Lung (tissue), 16 donors: Measurements from ENCODE around the gene ZBTB9. TPM values are rescaled to one million over a fixed set of nuclear protein-coding genes. Genes with fewer than 3 reads are reported as not detected.

ENCODE experiments used
- ATAC-seq: fragments of 200-7000 bp; cut with Tn5 transposase; one replicate; pipeline ENCODE4 v1.9.1; 2020; ENCODE audit warnings: moderate number of reproducible peaks; ENCODE audit not compliant: insufficient read depth, low FRiP score
- DNase-seq, 3 donors: peaks; one replicate each; pipeline ENCODE4 v3.0.0-alpha.2; 2013 to 2017
- H3K27ac ChIP-seq, 2 donors: one replicate each; pipeline ENCODE4 v1.5.1; 2013; ENCODE audit warnings: mild to moderate bottlenecking in 2 of 2, moderate library complexity in 2 of 2, control low read depth in 1 of 2, inconsistent platforms in 1 of 2, low read depth in 1 of 2, low read length in 1 of 2
- H3K27me3 ChIP-seq, 3 donors: one replicate each; pipeline ENCODE4 v1.5.1; 2013; ENCODE audit warnings: low read length in 2 of 3; ENCODE audit not compliant: control insufficient read depth in 3 of 3, insufficient read depth in 3 of 3
- H3K36me3 ChIP-seq, 4 donors: one replicate each; pipeline ENCODE4 v1.5.1; 2013; ENCODE audit warnings: low read length in 4 of 4, mild to moderate bottlenecking in 1 of 4, moderate library complexity in 1 of 4; ENCODE audit not compliant: control insufficient read depth in 4 of 4, insufficient read depth in 4 of 4
- H3K4me1 ChIP-seq, 5 donors: one replicate each; pipeline ENCODE4 v1.5.1; 2013; ENCODE audit warnings: low read length in 5 of 5, mild to moderate bottlenecking in 2 of 5, moderate library complexity in 1 of 5; ENCODE audit not compliant: control insufficient read depth in 5 of 5, insufficient read depth in 5 of 5
- H3K4me3 ChIP-seq: one replicate; pipeline ENCODE4 v1.5.1; 2013; ENCODE audit warnings: mild to moderate bottlenecking, control low read depth, moderate library complexity
- H3K9ac ChIP-seq, 2 donors: one replicate each; pipeline ENCODE4 v1.5.1; 2013; ENCODE audit warnings: low read length in 2 of 2, control low read depth in 1 of 2; ENCODE audit not compliant: insufficient read depth in 1 of 2
- H3K9me3 ChIP-seq, 4 donors: one replicate each; pipeline ENCODE4 v1.5.1; 2013; ENCODE audit warnings: low read length in 3 of 4, mild to moderate bottlenecking in 1 of 4, moderate library complexity in 1 of 4; ENCODE audit not compliant: control insufficient read depth in 4 of 4, insufficient read depth in 3 of 4
- WGBS, 2 donors: extraction: QIAGEN DNeasy Blood & Tissue Kit; methylation state at CpG; one replicate each; pipeline ENCODE4 v1.1.7; 2013; 5-methylcytosine and 5-hydroxymethylcytosine counted together
- long read RNA-seq, 5 donors: transcript quantifications; one replicate each; lab custom pipeline, GENCODE V29; 2026
- polyA plus RNA-seq, 2 donors: library from polyadenylated mRNA; stranded (reverse); fragments of 200-250 nt; gene quantifications; one replicate each; pipeline ENCODE4 v1.2.1, GENCODE V29; 2013
- total RNA-seq, 2 donors: library from RNA; depleted of rRNA in 1 of 2; stranded (reverse); fragments of >200 nt in 1 of 2; gene quantifications; one replicate each; pipeline ENCODE4 v1.2.1, GENCODE V29; 2014 to 2021
- TF ChIP-seq, protein P1 (sequence below): IDR thresholded peaks from 2 replicates; pipeline ENCODE4 v1.5.1; 2012; ENCODE audit warnings: mild to moderate bottlenecking; ENCODE audit errors: control extremely low read depth, extremely low read depth
- donor health status: control.
- donor health status: control.
- donor health status: Bipolar disorder and iron deficiency.
- donor health status: healthy.
- donor health status: DM: yes; HTN: yes; CAD: no.

The ZBTB9 gene, protein sequence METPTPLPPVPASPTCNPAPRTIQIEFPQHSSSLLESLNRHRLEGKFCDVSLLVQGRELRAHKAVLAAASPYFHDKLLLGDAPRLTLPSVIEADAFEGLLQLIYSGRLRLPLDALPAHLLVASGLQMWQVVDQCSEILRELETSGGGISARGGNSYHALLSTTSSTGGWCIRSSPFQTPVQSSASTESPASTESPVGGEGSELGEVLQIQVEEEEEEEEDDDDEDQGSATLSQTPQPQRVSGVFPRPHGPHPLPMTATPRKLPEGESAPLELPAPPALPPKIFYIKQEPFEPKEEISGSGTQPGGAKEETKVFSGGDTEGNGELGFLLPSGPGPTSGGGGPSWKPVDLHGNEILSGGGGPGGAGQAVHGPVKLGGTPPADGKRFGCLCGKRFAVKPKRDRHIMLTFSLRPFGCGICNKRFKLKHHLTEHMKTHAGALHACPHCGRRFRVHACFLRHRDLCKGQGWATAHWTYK
- 1 to 10 TPM; 4.0 to 7.9 TPM for total RNA-seq
- polyA plus RNA-seq: 1 to 10 TPM; 4.1 to 4.8 TPM
- long read RNA-seq, donor 1, transcript ZBTB9-201 (2 exons, 2,716 nt): major isoform, 7 of 8 reads
- long read RNA-seq, donor 1, partial matches to known transcripts: 0 of 8 reads
- long read RNA-seq, donor 1, other reads (novel, unspliced or antisense): 0 of 8 reads
- long read RNA-seq, donor 2, partial matches to known transcripts: 0 of 1 reads
- long read RNA-seq, donor 2, other reads (novel, unspliced or antisense): 0 of 1 reads
- long read RNA-seq, donor 3, partial matches to known transcripts: 0 of 2 reads
- long read RNA-seq, donor 3, other reads (novel, unspliced or antisense): 0 of 2 reads
- long read RNA-seq, donor 4, partial matches to known transcripts: 0 of 1 reads
- long read RNA-seq, donor 4, other reads (novel, unspliced or antisense): 0 of 1 reads
- long read RNA-seq, donor 5, transcript ZBTB9-201 (2 exons, 2,716 nt): major isoform, 8 of 9 reads
- long read RNA-seq, donor 5, partial matches to known transcripts: 0 of 9 reads
- long read RNA-seq, donor 5, other reads (novel, unspliced or antisense): 0 of 9 reads

DNA sequence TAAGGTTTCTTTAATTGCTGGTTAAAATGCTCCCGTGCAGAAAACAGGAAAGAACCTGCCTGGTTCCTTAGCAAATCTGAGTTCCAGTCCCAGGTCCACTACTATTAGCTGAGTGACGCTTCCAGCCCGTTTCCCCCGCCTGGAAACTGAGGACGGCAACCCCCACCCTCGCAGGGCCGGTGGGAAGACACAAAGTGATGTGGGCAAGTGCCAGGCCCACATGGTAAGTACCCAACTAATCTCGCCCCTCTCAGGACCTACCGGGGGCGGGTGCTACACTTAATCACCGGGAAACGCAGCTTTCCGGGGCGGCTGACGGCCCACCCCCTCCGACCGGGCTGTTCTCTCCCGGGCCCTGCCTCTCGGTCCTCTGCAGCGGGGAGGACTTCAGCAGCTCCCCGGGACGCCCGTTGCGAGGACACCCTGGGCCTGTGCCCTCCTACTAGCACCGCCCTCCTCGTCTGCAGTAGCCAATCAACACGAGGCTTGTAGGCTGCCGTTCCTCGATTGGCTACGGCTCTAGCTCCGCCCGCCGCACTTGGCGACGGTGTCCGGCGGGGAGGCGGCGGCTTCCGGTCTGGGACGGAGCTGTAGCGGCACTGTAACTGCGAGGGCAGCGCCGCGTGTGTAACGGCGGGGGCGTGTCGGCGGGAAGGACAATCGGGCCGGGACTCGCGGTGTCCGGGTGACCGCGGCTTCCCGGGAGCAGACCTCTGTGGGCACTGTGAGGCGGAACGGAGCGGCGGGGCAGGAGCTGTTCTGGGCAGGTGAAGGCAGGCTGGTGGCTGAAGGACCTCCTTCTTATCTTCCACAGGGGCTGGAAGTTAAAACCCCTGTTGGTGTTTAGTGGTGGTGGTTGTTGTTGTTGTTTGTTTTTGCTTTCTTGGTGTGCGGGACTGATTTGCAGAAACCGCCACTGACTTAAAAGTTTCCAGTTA lies at the start of gene ZBTB9:
TSS of gene ZBTB9 (plus strand) at position 568 of the 938 bp plus-strand sequence. CDS start 525 bp downstream, outside the sequence.
- H3K27ac ChIP-seq: peak within 1 kb of the TSS; percentile 71 to 90
- peaks cover 0 to 2% (median under 1%) of the 10 kb centered on the region in 4 donors for H3K9me3 ChIP-seq
- WGBS, 2 donors: 0 to 1% methylated on average over 60 to 65 of the region's 65 CpGs
- peak within 1 kb of the TSS; percentile 75 for H3K4me3 ChIP-seq
- peaks cover 5 to 10% (median 6%) of the 10 kb centered on the region in 5 donors for H3K4me1 ChIP-seq
- H3K36me3 ChIP-seq: peaks cover 0 to 20% (median 10%) of the 10 kb centered on the region in 4 donors
- peak within 1 kb of the TSS; percentile 49 to 89 for H3K9ac ChIP-seq
- H3K27me3 ChIP-seq: no peaks in the 10 kb centered on the region
- DNase-seq (peak; percentile 96 to 98 (median 97)), ATAC-seq (peak; percentile 100)
- TF ChIP-seq, protein P1, sequence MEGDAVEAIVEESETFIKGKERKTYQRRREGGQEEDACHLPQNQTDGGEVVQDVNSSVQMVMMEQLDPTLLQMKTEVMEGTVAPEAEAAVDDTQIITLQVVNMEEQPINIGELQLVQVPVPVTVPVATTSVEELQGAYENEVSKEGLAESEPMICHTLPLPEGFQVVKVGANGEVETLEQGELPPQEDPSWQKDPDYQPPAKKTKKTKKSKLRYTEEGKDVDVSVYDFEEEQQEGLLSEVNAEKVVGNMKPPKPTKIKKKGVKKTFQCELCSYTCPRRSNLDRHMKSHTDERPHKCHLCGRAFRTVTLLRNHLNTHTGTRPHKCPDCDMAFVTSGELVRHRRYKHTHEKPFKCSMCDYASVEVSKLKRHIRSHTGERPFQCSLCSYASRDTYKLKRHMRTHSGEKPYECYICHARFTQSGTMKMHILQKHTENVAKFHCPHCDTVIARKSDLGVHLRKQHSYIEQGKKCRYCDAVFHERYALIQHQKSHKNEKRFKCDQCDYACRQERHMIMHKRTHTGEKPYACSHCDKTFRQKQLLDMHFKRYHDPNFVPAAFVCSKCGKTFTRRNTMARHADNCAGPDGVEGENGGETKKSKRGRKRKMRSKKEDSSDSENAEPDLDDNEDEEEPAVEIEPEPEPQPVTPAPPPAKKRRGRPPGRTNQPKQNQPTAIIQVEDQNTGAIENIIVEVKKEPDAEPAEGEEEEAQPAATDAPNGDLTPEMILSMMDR: no peak

DNA sequence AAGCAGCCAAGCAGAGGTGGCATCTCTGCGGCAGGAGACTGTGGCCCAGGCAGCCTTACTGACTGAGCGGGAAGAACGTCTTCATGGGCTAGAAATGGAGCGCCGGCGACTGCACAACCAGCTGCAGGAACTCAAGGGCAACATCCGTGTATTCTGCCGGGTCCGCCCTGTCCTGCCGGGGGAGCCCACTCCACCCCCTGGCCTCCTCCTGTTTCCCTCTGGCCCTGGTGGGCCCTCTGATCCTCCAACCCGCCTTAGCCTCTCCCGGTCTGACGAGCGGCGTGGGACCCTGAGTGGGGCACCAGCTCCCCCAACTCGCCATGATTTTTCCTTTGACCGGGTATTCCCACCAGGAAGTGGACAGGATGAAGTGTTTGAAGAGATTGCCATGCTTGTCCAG lies 49.5 kb upstream of the ZBTB9 start:
- ATAC-seq: no peak
- Histone ChIP-seq H3K36me3 (peaks cover 0 to 30% (median 10%) of the 10 kb centered on the region in 4 donors), H3K9ac (no peak overlapping the region), H3K9me3 (no peaks in the 10 kb centered on the region), H3K4me1 (no peaks in the 10 kb centered on the region), H3K27ac (no peak overlapping the region), H3K4me3 (no peak overlapping the region), H3K27me3 (no peaks in the 10 kb centered on the region)
- 91 to 96% methylated on average over 17 of the region's 17 CpGs for WGBS, 2 donors
- TF ChIP-seq, protein P1: no peak
- DNase-seq: no peak

DNA sequence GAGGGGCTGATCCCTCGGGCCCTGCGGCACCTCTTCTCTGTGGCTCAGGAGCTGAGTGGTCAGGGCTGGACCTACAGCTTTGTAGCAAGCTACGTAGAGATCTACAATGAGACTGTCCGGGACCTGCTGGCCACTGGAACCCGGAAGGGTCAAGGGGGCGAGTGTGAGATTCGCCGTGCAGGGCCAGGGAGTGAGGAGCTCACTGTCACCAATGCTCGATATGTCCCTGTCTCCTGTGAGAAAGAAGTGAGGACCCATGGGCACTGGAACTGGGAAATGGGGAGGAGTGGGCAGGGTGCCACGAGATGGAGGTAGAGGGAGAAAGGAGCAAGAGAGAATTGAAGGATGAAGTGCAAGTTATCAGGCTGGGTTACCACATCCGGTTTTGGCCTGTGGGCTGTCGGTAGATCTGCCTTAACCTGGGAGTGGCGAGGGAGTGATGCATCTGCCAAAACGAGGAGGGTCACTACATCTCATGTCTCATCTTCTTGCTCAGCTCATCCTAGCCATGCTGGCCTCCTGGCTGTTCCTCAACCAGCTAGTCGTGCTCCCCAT lies 48.9 kb upstream of the ZBTB9 start:
- 92% methylated on average over 15 of the region's 15 CpGs for WGBS, 2 donors
- no peaks in the 10 kb centered on the region for H3K27me3 ChIP-seq
- peaks cover 0 to 30% (median 10%) of the 10 kb centered on the region in 4 donors for H3K36me3 ChIP-seq
- H3K9me3 ChIP-seq: no peaks in the 10 kb centered on the region
- H3K27ac ChIP-seq: no peak overlapping the region
- H3K9ac ChIP-seq: no peak overlapping the region
- H3K4me1 ChIP-seq: no peaks in the 10 kb centered on the region
- TF ChIP-seq, protein P1: no peak
- ATAC-seq: no peak
- no peak for DNase-seq
- no peak overlapping the region for H3K4me3 ChIP-seq
